ENCODE data around the gene GOLGA3. TPM values are rescaled to one million over a fixed set of nuclear protein-coding genes. Genes with fewer than 3 reads are reported as not detected.

The GOLGA3 gene
- total RNA-seq, 1 donor from 2014 or later: 44.3 TPM

DNA sequence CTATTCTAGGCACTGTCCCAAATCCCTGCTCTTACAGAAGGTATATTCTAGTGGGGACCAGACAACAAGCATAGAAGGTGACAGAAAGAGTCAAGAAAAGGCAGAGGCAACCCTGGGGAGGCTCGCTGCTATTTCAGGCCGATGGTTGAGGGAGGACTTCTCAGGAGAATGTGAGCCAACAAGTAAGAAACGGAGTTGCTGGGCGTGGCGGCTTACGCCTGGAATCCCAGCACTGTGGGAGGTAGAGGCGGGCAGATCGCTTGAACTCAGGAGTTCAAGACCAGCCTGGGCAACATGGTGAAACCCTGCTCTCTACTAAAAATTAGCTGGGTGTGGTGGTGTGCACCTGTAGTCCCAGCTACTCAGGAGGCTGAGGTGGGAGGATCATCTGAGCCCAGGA lies 4.7 kb upstream of the GOLGA3 start:
- peak overlapping the region; percentile 63 for H3K4me3 Mint-ChIP-seq (ENCODE audit: unreplicated experiment)
- peaks cover 23% of the 10 kb centered on the region for H3K27me3 Mint-ChIP-seq (ENCODE audit: unreplicated experiment)
- H3K4me1 Mint-ChIP-seq (ENCODE audit: unreplicated experiment): peaks cover 10% of the 10 kb centered on the region
- H3K36me3 Mint-ChIP-seq (ENCODE audit: low read depth, unreplicated experiment): peaks cover 34% of the 10 kb centered on the region
- H3K9me3 Mint-ChIP-seq (ENCODE audit: unreplicated experiment): no peaks in the 10 kb centered on the region
- no peak for DNase-seq (ENCODE audit: low spot score)
- TF ChIP-seq, protein P1, sequence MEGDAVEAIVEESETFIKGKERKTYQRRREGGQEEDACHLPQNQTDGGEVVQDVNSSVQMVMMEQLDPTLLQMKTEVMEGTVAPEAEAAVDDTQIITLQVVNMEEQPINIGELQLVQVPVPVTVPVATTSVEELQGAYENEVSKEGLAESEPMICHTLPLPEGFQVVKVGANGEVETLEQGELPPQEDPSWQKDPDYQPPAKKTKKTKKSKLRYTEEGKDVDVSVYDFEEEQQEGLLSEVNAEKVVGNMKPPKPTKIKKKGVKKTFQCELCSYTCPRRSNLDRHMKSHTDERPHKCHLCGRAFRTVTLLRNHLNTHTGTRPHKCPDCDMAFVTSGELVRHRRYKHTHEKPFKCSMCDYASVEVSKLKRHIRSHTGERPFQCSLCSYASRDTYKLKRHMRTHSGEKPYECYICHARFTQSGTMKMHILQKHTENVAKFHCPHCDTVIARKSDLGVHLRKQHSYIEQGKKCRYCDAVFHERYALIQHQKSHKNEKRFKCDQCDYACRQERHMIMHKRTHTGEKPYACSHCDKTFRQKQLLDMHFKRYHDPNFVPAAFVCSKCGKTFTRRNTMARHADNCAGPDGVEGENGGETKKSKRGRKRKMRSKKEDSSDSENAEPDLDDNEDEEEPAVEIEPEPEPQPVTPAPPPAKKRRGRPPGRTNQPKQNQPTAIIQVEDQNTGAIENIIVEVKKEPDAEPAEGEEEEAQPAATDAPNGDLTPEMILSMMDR (IDR thresholded peaks at IDR 0.05; ENCODE audit: unreplicated experiment): no peak
- H3K27ac Mint-ChIP-seq (ENCODE audit: unreplicated experiment): no peak overlapping the region

DNA sequence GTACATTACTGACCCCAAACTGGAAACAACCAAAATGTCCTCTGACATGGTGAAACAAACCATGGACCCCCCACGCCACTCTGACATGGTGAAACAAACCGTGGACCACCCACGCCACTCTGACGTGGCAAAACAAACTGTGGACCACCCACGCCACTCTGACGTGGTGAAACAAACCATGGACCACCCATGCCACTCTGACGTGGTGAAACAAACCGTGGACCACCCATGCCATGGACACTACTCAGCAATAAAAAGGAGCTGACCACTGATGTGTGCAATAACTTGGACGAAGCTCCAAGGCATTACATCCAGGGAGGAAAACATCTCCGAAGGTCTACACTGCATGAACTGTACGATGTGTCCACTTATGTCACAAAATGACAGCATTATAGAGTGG lies 3.1 kb upstream of the GOLGA3 start:
- H3K36me3 Mint-ChIP-seq (ENCODE audit: low read depth, unreplicated experiment): peaks cover 46% of the 10 kb centered on the region
- TF ChIP-seq, protein P1 (IDR thresholded peaks at IDR 0.05; ENCODE audit: unreplicated experiment): no peak

DNA sequence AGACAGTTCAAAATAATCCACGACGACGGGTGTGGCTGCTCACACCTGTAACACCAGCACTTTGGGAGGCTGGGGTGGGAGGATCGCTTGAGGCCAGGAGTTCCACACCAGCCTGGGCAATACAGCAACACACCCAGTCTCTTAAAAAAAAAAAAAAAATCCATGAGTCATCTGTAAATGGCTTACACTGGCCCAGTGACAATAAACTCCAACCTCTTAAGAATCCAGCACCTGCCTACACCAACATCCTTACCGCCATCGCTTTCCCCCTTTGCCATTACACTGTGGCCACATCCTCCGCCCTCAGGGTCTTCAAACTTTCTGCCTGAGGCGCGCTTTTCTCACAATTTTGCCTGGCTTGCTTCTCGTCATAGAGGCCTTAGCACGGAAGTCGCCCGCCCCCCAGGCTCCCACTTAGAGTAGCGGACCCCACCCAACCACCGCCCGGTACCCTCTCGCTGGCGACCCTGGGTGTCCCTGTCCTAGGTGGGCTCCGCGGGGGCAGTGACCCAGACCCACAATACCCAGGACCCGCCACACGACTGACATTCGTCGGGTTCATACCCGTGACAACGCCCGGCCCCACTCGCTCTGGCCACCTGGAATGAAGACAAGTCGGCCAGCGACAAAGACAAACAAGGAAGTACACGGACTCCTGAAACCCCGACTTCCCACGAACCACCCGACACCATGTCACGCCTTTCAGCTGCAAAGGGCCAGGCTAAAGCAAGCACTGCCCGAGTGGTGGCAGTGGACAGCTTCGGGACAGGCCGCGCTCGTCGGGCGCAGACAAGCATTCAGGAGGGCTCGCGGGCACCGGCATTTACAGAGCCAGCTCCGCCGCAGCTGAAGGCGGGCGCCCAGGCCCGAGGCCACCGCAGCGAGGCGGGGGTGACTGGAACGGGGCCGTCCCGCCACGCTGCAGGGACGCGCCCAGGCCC lies 636 bp downstream of the GOLGA3 start:
- peak overlapping the region; percentile 92 for H3K27ac Mint-ChIP-seq (ENCODE audit: unreplicated experiment)
- peaks cover 19% of the 10 kb centered on the region for H3K4me1 Mint-ChIP-seq (ENCODE audit: unreplicated experiment)
- H3K27me3 Mint-ChIP-seq (ENCODE audit: unreplicated experiment): peaks cover 18% of the 10 kb centered on the region
- H3K9me3 Mint-ChIP-seq (ENCODE audit: unreplicated experiment): no peaks in the 10 kb centered on the region
- TF ChIP-seq, protein P1 (IDR thresholded peaks at IDR 0.05; ENCODE audit: unreplicated experiment): no peak
- peaks cover 47% of the 10 kb centered on the region for H3K36me3 Mint-ChIP-seq (ENCODE audit: low read depth, unreplicated experiment)
- peak; percentile 37 for DNase-seq (ENCODE audit: low spot score)
- H3K4me3 Mint-ChIP-seq (ENCODE audit: unreplicated experiment): peak overlapping the region; percentile 94

More for the DNA sequence above, 3.1 kb upstream of the GOLGA3 start:
- no peak for DNase-seq (ENCODE audit: low spot score)
- Mint-ChIP-seq H3K4me3 (ENCODE audit: unreplicated experiment) (no peak overlapping the region), H3K27ac (ENCODE audit: unreplicated experiment) (no peak overlapping the region), H3K27me3 (ENCODE audit: unreplicated experiment) (peaks cover 22% of the 10 kb centered on the region), H3K9me3 (ENCODE audit: unreplicated experiment) (no peaks in the 10 kb centered on the region), H3K4me1 (ENCODE audit: unreplicated experiment) (peaks cover 21% of the 10 kb centered on the region)

DNA sequence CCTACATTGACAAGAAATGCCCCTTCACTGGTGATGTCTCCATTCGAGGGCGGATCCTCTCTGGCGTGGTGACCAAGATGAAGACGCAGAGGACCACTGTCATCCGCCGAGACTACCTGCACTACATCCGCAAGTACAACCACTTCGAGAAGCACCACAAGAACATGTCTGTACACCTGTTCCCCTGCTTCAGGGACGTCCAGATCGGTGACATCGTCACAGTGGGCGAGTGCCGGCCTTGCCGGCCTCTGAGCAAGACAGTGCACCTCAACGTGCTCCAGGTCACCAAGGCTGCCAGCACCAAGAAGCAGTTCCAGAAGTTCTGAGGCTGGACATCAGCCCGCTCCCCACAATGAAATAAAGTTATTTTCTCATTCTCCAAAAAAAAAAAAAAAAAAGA lies 2.8 kb downstream of the GOLGA3 start:
- H3K36me3 Mint-ChIP-seq (ENCODE audit: low read depth, unreplicated experiment): peaks cover 45% of the 10 kb centered on the region
- H3K4me3 Mint-ChIP-seq (ENCODE audit: unreplicated experiment): peak overlapping the region; percentile 57
- no peak overlapping the region for H3K27ac Mint-ChIP-seq (ENCODE audit: unreplicated experiment)
- H3K9me3 Mint-ChIP-seq (ENCODE audit: unreplicated experiment): no peaks in the 10 kb centered on the region
- no peak for DNase-seq (ENCODE audit: low spot score)
- peaks cover 18% of the 10 kb centered on the region for H3K27me3 Mint-ChIP-seq (ENCODE audit: unreplicated experiment)
- TF ChIP-seq, protein P1 (IDR thresholded peaks at IDR 0.05; ENCODE audit: unreplicated experiment): no peak
- peaks cover 19% of the 10 kb centered on the region for H3K4me1 Mint-ChIP-seq (ENCODE audit: unreplicated experiment)

DNA sequence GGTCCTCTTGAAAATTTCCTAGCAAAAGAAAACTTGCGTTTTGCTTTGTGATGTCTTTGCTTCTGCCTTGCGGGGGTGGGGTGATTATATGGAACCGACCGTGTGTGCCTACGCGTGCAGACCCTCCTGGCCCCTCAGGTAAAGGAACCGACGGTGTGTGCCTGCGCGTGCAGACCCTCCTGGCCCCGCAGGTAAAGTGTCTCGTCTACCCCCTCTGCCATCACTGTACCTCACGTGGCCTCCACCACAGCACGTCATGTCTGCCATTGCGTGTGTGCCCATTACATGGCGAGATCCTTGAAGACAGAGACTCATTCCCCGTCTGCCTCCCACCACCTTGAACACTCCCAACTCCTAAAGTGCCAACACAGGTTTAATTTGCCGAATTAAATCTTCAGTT lies 3.6 kb downstream of the GOLGA3 start:
- peaks cover 19% of the 10 kb centered on the region for H3K4me1 Mint-ChIP-seq (ENCODE audit: unreplicated experiment)
- H3K9me3 Mint-ChIP-seq (ENCODE audit: unreplicated experiment): no peaks in the 10 kb centered on the region
- DNase-seq (ENCODE audit: low spot score): no peak
- peaks cover 18% of the 10 kb centered on the region for H3K27me3 Mint-ChIP-seq (ENCODE audit: unreplicated experiment)
- TF ChIP-seq, protein P1 (IDR thresholded peaks at IDR 0.05; ENCODE audit: unreplicated experiment): no peak
- no peak overlapping the region for H3K27ac Mint-ChIP-seq (ENCODE audit: unreplicated experiment)
- H3K4me3 Mint-ChIP-seq (ENCODE audit: unreplicated experiment): peak overlapping the region; percentile 57
- H3K36me3 Mint-ChIP-seq (ENCODE audit: low read depth, unreplicated experiment): peaks cover 45% of the 10 kb centered on the region

Data from endothelial cell (in vitro differentiated cells).